NCI-H2227 treated with DMSO at 0.1 percent for 48 hours (cell line): Measurements from ENCODE around the gene ZNF764.
"Not testable (repeated sequence)": the region's sequence is repeated elsewhere in the genome, so short reads cannot be mapped to it uniquely, and the experiment has no call there.

Source experiments
- DNase-seq: peaks from one replicate; lab custom pipeline; 2025; lab: John Stamatoyannopoulos, UW

ZNF764 gene

DNA sequence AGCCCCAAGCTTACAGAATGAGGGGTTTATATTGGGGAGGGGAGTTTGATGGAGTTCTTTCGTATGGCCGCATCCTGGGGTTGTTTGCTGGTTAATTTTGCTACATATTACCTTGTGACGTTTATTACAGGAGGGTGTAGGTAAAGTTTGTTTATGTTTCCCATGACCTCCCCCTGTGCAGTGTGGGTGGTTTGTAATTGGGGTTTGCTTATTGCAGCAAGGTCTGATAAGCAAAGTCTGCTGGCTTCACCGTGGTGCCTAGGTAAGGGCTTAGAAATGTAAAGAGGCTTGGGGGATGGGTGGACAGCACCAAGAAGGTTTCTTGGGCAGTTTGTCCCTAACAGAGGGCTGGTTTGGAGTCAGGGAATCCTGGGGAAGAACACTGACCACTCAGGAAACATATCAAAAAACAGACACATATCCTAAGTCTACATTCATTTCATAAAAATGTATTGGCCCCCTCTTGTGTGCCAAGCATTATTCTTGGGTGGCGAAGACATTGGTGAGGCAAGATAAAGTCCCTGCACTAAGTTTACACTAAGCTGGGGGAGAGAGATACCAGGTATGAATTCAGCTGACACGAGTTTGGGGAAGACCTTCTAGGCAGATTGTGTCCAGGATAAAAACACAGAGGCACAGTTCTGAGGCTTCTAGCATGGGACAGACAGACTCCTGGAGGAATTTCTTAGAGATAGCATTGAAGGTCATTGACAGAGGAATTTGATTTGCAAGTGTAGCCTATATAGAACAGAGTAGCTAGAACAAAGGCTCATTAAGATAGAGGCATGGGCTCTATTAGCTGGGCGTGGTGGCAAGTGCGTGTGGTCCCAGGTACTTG lies 9.5 kb downstream of the ZNF764 start:
- DNase-seq, result no peak

DNA sequence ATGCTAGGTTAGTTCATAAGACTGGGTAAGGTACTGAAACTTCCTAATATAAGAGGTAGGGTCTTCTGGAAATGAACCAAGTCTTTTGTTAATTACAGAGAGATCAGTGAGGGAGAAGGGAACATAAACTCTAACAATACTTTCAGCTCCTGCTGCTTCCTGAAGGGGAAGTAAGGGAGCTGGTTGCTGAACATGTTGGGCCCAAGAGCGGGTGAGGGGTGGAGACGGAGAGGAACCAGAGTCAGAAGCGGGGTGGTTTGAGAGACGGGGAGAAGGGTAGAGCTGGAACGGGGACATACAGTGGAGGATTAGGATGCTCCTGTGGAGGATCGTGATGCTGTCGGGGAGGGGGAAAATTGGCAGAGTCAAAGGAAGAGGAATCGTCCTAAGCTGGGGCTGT lies 12.1 kb downstream of the ZNF764 start:
- DNase-seq, result no peak

DNA sequence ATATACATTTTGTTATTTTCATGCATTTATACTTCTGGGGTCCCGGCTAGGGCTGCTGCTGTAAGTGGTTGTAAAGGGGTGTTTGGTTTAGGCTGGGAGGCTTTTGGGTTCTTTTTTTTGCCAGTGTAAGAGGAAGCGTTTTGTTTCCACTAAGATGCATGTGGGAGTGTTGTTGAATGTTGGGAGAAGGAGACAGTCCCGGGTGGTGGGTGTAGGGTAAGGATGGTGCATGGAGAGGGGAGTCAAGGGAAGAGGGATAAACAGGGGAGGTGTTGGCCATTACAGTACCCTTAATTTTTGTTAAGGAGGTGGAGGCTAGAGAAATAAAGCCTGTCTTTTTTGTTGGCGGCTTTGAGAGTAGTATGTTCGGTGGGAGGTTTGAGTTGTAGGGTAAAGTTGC lies 15.1 kb downstream of the ZNF764 start:
- no peak for DNase-seq

DNA sequence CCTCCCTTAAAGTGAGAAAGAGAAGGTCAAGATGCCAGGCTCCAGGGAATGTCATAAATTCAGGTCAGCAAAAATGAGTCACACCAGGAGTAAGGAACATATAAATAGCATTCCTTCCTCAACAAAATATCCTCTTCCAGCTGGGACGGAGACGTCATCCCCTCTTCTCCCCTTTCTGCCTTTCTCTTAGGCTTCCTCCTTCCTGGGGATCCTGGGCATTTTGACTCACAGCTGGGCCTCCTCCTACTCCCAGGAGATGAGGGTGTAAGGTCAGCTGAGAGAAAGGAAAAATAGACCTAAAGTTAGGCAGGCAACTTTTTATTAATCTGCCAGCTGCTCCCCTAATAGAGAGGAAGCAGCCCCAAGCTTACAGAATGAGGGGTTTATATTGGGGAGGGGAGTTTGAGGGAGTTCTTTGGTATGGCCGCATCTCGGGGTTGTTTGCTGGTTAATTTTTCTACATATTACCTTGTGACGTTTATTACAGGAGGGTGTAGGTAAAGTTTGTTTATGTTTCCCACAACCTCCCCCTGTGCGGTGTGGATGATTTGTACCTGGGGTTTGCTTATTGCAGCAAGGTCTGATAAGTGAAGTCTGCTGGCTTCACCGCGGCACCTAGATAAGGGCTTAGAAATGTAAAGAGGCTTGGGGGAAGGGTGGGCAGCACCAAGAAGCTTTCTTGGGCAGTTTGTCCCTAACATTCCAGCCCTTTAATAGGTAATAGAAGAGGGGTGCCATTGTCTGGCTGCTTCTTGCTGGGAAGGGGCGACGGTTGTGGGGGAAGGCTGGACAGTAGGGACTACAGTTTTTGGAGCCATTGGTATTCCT lies 16.5 kb downstream of the ZNF764 start:
- DNase-seq, result no peak

DNA sequence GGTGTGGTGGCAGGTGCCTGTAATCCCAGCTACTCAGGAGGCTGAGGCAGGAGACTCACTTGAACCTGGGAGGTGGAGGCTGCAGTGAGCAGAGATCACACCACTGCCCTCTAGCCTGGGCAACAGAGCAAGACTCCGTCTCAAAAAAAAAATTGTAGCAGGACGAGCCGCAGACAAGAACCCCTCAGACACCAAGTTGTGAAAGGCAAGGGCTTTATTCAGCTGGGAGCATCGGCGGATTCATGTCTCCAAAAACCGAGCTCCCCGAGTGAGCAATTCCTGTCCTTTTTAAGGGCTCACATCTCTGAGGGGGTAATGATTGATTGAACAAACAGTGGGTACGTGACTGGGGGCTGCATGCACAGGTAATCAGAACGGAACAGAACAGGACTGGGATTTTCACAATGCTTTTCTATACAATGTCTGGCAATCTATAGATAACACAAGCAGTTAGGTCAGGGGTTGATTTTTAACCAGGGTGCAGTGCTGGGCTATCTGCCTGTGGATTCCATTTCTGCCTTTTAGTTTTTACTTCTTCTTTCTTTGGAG lies 17.2 kb downstream of the ZNF764 start:
- DNase-seq, result not testable (repeated sequence)

DNA sequence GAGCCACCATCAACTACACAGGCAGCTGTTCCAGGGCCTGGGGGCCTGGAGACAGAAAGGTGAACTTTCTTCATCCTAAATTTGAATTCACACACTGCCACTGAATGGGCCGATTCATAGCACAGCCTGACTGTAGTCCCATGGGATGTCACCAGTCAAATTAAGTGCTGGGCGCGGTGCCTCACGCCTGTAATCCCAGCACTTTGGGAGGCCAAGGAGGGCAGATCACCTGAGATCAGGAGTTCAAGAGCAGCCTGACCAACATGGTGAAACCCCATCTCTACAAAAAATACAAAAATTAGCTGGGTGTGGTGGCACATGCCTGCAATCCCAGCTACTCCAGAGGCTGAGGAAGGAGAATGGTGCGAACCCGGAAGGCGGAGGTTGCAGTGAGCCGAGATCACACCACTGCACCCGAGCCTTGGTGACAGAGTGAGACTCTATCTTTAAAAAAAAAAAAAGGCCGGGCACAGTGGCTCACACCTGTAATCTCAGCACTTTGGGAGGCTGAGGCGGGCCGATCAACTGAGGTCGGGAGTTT lies 18.1 kb downstream of the ZNF764 start:
- DNase-seq, result not testable (repeated sequence)

DNA sequence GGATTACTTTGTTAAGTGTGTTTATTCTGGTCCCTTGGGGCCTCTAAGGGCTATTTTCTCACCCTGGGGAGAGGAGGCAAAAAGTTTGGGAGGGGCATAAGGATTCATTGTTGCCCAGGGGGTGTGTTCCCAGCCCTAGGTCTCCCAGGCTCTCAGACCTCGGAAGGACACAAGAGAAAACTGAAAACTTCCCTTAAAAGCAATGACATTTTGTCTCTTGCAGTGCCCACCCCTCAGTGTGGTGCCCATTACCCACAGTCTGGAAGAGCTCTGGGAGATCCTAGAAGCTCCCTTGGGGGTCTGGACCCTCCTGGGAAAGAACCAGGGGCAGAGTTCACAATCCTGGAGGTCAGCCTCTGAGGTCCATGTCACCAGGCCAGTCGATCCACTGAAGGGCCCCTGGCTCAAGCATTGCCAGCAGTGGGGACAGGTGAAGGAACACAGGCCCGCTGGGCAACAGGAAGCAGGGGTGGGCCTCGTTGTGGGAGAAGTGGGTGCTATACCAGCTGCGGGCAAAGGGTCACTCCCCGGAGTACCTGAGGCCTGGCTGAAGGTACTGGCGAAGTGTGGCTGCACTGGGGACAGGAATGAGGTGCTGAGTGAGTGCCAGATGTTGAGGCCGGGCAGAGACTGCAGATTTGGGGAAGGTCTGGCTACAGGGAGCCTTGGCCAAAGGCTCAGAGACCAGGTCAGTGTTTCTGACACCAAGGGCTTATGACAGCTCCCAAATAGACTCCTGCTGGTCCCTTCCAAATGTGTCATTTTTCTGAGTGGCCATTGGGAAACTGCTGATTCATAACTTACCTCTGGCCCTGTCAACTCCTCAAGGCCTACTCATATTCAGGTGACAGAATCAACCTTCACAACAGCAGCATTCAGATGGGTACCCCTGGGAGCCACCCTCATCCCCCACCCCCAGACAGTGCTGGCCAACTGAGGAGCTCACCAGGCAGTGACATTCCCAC lies 18.9 kb downstream of the ZNF764 start:
- no peak for DNase-seq

DNA sequence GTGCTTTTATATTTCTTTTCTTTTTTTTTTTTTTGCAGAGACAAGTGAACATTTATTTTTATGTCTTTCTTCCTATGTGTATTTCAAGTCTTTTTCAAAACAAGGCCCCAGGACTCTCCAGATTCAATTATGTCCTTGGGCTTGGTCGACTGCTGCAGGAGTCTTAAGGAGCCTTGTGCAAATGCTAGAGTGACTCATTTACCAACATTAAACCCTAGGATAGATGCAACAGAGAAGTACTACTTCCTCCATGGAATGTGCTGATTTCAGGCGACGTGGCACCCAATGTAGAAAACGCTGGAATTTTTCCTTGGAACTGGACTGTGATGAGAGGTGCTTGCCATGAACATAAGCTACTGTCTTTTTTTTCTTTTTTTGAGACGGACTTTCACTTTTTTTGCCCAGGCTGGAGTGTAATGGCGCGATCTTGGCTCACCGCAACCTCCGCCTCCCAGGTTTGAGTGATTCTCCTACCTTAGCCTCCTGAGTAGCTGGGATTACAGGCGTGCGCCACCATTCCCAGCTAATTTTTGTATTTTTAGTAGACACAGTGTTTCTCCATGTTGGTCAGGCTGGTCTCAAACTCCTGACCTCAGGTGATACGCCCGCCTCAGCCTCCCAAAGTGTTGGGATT lies 21.7 kb downstream of the ZNF764 start:
- not testable (repeated sequence) for DNase-seq

DNA sequence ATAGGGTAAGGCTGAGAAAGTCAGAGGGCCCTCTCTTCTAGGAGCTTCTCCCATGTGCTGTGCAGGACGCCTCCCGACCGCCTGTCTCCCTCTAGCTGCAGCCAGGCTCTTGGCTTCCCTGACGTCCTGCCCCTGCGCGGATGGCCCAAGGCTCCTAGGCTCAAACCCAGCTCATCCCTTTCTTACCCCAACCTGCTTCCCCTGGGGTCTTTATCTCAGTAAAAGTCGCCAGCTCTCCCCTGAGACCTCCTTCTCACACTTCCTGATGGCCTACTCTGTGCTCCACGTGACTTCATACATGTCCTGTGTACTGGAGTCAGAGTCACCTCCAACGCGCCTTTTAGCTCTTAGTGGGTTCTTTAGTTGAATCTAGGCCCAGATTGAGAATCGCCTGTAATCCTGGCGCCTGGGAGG lies 22.4 kb downstream of the ZNF764 start:
- DNase-seq, result no peak

DNA sequence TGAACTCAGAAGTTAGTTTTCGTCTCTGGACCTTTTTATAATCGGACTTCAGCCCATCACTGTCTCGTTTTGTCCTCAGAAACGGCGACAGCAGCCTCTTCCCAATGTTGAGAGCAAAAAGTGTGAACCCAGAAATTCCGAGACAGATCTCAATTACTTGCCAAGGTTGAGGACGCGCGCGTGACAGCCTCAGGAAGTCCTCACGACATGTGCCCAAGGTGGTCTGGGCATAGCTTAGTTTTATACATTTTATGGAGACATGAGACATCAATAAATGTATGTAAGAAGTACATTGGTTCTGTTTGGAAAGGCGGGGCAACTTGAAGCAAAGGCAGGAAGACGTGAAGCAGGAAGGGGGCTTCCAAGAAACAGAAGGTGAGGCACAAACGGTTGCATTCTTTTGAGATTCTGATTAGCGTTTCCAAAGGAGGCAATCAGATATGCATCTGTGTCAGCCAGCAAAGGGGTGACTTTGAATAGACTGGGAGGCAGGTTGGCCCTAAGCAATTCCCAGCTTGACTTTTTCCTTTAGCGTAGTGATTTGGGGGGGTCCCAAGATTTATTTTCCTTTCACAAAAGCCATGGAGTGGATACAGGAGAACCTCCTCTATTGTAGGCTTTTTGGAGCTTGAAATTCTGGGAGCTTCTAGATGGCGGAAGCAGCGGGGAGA lies 22.9 kb downstream of the ZNF764 start:
- no peak for DNase-seq

DNA sequence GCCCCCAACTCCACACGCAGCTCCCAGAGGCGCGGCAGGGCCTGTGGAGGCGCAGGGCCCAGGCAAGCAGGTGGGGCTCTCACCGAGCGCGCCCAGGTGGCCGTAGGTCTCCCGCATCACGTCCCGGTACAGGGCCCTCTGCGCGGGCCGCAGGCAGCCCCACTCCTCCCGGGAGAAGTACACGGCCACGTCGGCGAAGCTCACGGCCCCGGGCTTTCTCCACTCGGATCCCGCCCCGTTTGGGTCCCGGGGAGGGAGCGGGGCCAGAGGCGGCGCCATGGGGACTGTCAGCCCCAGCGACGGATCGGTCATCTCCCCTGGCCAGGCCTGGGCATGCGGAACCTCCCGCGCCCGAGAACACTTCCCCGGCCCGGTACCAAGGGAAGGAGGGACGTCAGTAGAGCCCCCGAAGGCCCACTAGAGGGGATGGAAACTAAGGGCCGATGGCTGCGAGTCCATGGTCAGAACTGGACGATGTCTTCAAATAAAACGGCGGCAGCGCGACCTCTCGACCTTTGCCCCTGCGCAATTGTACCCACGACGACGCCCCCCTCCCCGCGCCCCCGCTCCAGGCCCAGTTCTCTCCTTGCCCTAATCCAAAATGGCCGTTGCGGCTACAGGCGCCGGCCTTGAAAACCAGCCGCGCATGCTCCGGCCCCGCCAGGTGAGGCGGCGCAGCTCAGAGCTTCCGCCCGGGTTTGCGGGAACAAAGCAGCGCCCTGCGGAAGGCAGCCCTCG lies 23.6 kb downstream of the ZNF764 start, which contains the start of gene ZNF747:
Gene ZNF747 (minus strand): TSS at position 491 of the 738 bp plus-strand sequence. CDS start 179 bp downstream, at position 312.
- DNase-seq, result peak; percentile 86

DNA sequence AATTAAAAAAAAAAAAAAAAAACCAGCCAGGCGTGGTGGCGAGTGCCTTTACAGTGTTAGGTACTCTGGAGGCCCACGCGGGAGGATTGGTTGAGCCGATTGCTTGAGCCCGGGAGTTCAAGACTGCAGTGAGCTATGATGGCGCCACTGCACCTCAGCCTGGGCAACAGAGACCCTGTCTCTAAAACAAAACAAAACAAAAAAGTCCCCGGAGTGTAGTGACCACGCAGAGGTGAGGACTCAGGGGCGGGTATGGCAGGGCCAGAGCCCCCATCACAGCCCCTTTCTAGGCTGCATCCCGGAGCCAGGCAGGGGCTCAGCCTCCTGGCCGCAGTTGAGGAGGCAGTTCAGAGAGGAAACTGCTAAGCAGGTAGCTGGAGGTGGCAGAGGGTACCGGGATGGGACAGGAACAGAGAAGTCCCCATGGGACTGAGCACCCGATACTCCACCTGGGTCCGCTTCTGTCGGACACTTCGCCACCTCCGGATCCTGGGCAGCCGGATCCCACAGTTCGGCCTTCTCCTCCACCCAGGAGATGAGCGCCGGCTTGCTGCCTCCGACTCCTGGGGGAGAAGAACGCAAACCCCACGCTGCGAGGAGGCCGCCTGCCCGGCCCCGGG lies 24.3 kb downstream of the ZNF764 start:
- no peak for DNase-seq

DNA sequence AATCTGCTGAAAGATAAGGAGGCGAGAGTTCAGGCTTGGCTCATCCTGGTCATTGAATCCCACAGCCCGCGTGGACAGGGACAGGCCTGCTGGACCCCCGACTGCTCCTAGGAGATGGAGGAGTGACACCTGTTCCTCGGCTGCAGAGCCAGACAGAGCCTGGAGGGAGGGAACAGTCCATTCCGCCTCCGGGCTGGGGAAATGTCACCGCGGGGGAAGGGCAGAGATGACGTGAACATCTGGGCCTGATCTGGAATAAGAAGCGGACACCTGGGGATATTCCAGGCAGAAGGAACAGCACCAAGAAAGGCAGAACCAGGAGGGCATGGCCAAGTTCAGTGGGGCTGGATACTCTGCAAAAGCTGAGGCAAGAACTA lies 25.0 kb downstream of the ZNF764 start:
- DNase-seq, result no peak

DNA sequence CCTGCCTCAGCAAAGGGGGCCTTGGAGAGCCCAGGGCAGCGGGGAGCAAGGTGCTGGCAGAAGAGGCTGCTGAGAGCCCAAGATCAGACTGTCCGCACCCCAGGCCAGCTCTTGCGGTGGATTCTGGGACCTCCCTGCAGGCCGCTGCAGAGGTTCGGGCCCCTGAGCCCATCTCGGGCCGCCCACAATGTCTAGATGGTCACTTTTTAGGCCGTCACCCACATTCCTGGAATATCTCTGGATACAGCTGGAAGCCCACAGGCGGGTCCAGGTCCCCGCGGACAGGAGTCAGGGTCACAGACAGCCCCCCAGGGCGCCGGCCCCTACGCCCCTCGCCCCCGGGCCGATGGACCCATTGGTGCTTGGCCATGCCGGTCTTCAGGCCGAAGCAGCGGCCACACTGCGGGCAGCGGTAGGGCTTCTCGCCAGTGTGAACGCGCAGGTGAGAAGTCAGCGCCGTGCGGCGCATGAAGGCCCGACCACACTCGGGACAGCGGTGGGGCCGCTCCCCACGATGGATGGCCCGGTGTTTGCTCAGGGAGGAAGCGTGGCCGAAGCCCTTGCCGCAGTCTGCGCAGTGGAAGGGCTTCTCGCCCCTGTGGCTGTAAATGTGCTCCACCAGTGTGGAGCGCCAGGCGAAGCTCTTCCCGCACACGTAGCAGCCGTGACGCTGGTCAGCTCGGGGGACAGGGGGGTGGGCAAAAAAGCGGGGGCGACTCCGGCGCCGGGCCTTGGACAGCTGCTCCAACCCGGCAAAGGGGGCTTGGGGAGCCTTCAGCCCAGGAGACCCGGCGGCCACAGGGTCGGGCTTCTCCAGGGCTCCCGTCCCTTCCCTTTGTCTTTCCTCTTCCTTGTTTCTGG lies 25.7 kb downstream of the ZNF764 start:
- DNase-seq, result no peak

DNA sequence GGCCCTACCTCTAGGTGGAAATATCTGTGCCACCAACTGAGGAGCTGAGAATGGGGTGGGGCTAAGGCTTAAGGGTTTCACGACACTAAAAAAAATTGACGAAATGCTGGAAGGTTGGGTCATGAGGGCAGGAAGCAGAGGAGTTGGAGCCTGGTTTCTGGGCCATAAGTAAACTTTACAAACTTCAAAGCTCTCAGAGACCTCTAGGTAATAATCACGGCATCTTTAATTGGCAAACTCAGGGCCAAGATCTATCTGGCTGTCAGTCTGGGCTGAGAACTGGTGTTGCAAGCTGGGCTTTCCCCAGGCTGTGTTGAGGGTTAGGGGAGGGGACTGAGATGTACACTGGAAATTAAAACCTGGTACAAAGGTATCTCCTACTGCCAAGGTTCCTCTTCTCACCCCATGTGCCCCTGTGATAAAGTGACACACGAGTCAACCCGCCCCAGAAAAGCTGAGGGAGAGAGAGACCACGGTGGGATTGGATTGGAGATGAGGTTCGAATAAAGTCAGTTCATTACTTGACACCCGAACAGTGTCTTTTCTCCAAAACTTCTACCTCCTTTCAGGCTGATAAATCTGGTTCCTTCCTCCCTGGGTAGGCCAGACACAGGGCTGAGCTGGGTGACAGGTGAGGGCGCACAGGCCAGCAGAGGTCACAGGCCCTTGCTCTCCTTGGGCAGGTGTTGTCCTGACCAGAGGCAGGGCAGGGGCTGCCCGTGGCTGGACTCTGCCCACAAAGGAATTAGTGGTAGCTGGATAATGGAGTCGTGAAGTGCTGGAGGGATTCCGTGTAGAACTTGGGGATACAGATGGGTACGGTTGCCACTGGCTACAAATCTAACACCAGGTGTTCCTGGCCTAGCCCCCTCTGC lies 27.8 kb downstream of the ZNF764 start:
- no peak for DNase-seq

DNA sequence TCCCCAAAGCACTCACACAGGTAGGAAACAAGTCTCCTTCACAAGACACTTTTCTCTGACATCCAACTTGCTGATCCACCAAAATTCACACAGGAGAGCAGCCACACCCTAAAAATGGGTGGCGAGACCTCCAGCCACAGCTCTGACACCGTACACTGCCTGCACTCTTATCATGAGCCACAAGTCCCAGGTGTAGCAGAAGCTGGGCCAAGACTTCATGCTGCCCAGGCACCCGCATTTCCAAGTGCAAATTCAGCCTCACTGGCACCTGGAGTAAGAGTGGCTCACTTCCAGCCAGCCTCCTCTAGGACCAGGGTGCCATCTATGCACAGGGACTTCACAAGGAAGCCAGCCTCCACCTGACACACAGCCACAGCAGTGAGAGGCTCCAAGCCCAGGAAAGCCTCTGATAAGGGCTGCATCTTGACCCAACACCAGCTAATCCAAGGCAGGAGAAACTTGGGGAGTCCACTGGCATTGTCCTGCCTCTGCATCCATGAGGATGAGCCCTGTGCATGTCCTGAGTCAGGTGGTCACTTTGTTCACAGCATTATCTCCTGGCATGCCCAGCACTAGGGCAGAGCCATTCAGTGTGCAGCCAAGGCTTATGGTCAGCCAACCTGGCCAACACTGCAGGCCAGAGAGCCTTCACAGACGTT lies 29.2 kb downstream of the ZNF764 start:
- no peak for DNase-seq
